ENCODE results near the gene KCNMA1. TPM values are rescaled to one million over a fixed set of nuclear protein-coding genes. Genes with fewer than 3 reads are reported as not detected.

The KCNMA1 gene
- total RNA-seq, 1 experiment from 2014 or later, result 0.49 TPM

DNA sequence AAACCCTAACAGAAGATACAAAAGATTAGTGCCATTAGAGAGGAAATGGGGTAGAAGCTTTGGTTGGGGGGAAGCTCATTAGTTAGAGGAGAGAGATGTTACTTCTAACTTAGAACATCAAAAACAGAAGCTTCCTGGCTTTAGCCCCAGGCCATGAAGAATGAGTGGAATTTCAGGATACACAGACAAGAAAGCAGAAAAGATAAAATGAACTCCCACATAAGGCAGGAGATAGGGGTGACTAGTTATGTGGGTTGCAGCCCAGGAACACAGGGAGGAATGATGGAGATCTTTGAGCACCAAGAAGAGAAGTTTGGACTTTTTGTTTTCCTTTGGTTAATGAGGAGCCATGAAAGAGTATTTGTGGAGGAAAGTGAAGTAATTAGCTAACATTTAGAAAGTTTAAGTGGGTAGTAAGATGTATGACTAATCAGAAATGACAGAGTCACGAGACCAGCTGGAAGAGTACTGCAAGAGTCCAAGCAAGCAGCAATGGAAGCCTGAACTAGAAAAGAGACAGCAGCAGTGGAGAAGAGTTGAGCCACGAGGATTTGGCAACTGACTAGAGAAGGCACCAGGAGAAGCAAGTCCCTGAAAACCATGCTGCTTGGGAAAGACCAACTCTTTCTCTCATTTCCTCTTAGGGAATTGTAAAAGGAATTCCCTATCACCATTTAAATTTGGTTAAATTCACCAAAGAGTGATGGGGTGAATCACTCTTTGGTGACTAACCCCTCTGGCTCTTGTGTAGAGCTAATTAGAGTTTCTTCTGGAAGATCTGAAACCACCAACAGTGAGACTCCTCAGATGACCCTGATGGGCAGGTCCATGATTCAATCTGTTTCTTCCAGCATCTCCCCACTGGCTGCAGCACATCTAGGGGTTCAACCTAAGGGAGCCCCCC is 131.9 kb downstream of the KCNMA1 start:
- DNase-seq (ENCODE audit: low read depth, low spot score), result peak; percentile 68
- Histone ChIP-seq H3K36me3 (ENCODE audit: control insufficient read depth in 1 of 2, insufficient read depth in 2 of 2, low read length in 2 of 2) (no peaks in the 10 kb centered on the region), H4K20me1 (ENCODE audit: insufficient read depth) (no peaks in the 10 kb centered on the region), H3K9me3 (ENCODE audit: control insufficient read depth in 1 of 2, insufficient read depth in 1 of 2, low read depth in 1 of 2, low read length in 2 of 2) (no peaks in the 10 kb centered on the region), H3K79me2 (ENCODE audit: insufficient read depth, low read length) (no peaks in the 10 kb centered on the region), H3K4me3 (replicated peaks in 1 of 2; ENCODE audit: low read depth in 1 of 2, low read length in 2 of 2) (peak overlapping the region in 1 of 2 experiments; percentile 47; a peak in 2 of 4 replicates), H3K27ac (ENCODE audit: low read depth, low read length) (peak overlapping the region; percentile 77), H3K27me3 (ENCODE audit: insufficient read depth, low read length) (no peaks in the 10 kb centered on the region), H3K9ac (ENCODE audit: low read length) (peak overlapping the region; percentile 34), H3K4me2 (ENCODE audit: low read length) (peak overlapping the region; percentile 78), H3K9me2 (ENCODE audit: insufficient read depth) (no peaks in the 10 kb centered on the region), H2AFZ (ENCODE audit: low read depth, low read length, poor library complexity, severe bottlenecking) (no peak overlapping the region), H3K4me1 (ENCODE audit: control insufficient read depth in 1 of 2, insufficient read depth in 2 of 2, low read length in 2 of 2) (peaks cover 32 to 88% of the 10 kb centered on the region in 2 experiments)
- BruUV-seq (replicated peaks), result no TSS peak
- ChIA-PET POLR2A (interaction anchor here (0.6 to 4.9 kb wide), 7 partner anchors 7 to 157 kb away, joined by 3 to 32 read pairs (median 4); no protein-coding TSS in a partner anchor), RAD21 (ENCODE audit: low non-redundant PET in 1 of 2, low total read pairs in 2 of 2, uncharacterized antibody in 2 of 2, unreplicated experiment in 2 of 2) (interaction anchor here in 1 of 2 experiments (0.7 kb wide), 1 partner anchor 138 kb away, joined by 3 read pairs; no protein-coding TSS in a partner anchor), CTCF (interaction anchor here (1.0 to 2.1 kb wide), 9 partner anchors 8 to 136 kb away, joined by 3 to 8 read pairs (median 5); no protein-coding TSS in a partner anchor)
- ATAC-seq, result peak; percentile 66
- TF ChIP-seq ELF1 (IDR thresholded peaks at IDR 0.05; ENCODE audit: borderline replicate concordance, low read depth) (no peak), CEBPB (IDR thresholded peaks at IDR 0.05; ENCODE audit: low read depth) (peak; percentile 44; the same call in 1 of the 2 replicates), CBX3 (IDR thresholded peaks at IDR 0.05; ENCODE audit: low read depth) (peak; percentile 66), ATF3 (IDR thresholded peaks at IDR 0.05) (no peak), POLR2A (IDR thresholded peaks at IDR 0.05; ENCODE audit: borderline replicate concordance, extremely low read depth, insufficient read depth, insufficient read length) (no peak), SRF (IDR thresholded peaks at IDR 0.05; ENCODE audit: low read depth) (peak; percentile 69; the same call in 1 of the 2 replicates), RAD21 (IDR thresholded peaks at IDR 0.05; ENCODE audit: low read depth) (no peak), TCF7L2 (IDR thresholded peaks at IDR 0.05; ENCODE audit: borderline replicate concordance, extremely low read depth, insufficient read depth, insufficient read length) (no peak), SP1 (IDR thresholded peaks at IDR 0.05; ENCODE audit: low read depth) (peak; percentile 79), SIN3A (IDR thresholded peaks at IDR 0.05; ENCODE audit: low read depth) (0 out of 2 replicates have a peak, but pooled peaks have one; percentile 61), FOSL1 (IDR thresholded peaks at IDR 0.05; ENCODE audit: low read depth) (peak; percentile 87), ZNF274 (IDR thresholded peaks at IDR 0.05; ENCODE audit: low read depth, low read length) (no peak), JUND (IDR thresholded peaks at IDR 0.05) (peak; percentile 88), REST (IDR thresholded peaks at IDR 0.05; ENCODE audit: low read depth) (no peak)
- TF ChIP-seq, protein P1, sequence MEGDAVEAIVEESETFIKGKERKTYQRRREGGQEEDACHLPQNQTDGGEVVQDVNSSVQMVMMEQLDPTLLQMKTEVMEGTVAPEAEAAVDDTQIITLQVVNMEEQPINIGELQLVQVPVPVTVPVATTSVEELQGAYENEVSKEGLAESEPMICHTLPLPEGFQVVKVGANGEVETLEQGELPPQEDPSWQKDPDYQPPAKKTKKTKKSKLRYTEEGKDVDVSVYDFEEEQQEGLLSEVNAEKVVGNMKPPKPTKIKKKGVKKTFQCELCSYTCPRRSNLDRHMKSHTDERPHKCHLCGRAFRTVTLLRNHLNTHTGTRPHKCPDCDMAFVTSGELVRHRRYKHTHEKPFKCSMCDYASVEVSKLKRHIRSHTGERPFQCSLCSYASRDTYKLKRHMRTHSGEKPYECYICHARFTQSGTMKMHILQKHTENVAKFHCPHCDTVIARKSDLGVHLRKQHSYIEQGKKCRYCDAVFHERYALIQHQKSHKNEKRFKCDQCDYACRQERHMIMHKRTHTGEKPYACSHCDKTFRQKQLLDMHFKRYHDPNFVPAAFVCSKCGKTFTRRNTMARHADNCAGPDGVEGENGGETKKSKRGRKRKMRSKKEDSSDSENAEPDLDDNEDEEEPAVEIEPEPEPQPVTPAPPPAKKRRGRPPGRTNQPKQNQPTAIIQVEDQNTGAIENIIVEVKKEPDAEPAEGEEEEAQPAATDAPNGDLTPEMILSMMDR (IDR thresholded peaks at IDR 0.05 in 2 of 3, conservative IDR thresholded peaks at IDR 0.05 in 1 of 3; ENCODE audit: borderline replicate concordance in 1 of 3, insufficient read depth in 1 of 3, low read depth in 2 of 3, low read length in 2 of 3), result no peak
- TF ChIP-seq, protein P2, sequence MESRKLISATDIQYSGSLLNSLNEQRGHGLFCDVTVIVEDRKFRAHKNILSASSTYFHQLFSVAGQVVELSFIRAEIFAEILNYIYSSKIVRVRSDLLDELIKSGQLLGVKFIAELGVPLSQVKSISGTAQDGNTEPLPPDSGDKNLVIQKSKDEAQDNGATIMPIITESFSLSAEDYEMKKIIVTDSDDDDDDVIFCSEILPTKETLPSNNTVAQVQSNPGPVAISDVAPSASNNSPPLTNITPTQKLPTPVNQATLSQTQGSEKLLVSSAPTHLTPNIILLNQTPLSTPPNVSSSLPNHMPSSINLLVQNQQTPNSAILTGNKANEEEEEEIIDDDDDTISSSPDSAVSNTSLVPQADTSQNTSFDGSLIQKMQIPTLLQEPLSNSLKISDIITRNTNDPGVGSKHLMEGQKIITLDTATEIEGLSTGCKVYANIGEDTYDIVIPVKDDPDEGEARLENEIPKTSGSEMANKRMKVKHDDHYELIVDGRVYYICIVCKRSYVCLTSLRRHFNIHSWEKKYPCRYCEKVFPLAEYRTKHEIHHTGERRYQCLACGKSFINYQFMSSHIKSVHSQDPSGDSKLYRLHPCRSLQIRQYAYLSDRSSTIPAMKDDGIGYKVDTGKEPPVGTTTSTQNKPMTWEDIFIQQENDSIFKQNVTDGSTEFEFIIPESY (IDR thresholded peaks at IDR 0.05; ENCODE audit: extremely low read depth, insufficient replicate concordance, low read length), result no peak
- TF ChIP-seq, protein P3, sequence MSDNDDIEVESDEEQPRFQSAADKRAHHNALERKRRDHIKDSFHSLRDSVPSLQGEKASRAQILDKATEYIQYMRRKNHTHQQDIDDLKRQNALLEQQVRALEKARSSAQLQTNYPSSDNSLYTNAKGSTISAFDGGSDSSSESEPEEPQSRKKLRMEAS (IDR thresholded peaks at IDR 0.05), result peak; percentile 10; the same call in 1 of the 2 replicates
- intact Hi-C loops (cut with micrococcal nuclease), result loop anchor here (5.0 to 10.0 kb wide), 2 partner anchors 153 to 341 kb away; no protein-coding TSS in a partner anchor

Data from HCT116 (cell line).